NCI-H2196 (cell line): ENCODE data around the gene KNG1.
"Not testable (repeated sequence)": the region's sequence is repeated elsewhere in the genome, so short reads cannot be mapped to it uniquely, and the experiment has no call there.

Experiments used
- DNase-seq: peaks from one replicate; lab custom pipeline; 2025; ENCODE audit not compliant: unreplicated experiment; lab: John Stamatoyannopoulos, UW

KNG1 gene

GRCh38 chr3:186717039-186717457 lies at the start of gene KNG1:
TSS of gene KNG1 (plus strand) at chr3:186717359. CDS start at chr3:186717543, 184 bp downstream.
- DNase-seq, result no peak

- DNase-seq, result no peak
Measured at GRCh38 chr3:186668426-186668825, 48.7 kb upstream of the KNG1 start.

GRCh38 chr3:186669378-186670084 lies 47.6 kb upstream of the KNG1 start:
- DNase-seq, result no peak

- DNase-seq, result no peak
Measured at GRCh38 chr3:186670155-186670554, 47.0 kb upstream of the KNG1 start.

GRCh38 chr3:186671051-186671450 lies 46.1 kb upstream of the KNG1 start:
- DNase-seq, result no peak

- no peak for DNase-seq
Measured at GRCh38 chr3:186678604-186679003, 38.6 kb upstream of the KNG1 start.

- no peak for DNase-seq
Measured at GRCh38 chr3:186679151-186679550, 38.0 kb upstream of the KNG1 start.

GRCh38 chr3:186680869-186681268 lies 36.3 kb upstream of the KNG1 start:
- no peak for DNase-seq

GRCh38 chr3:186682812-186683211 lies 34.3 kb upstream of the KNG1 start:
- no peak for DNase-seq

GRCh38 chr3:186683979-186684378 lies 33.2 kb upstream of the KNG1 start:
- no peak for DNase-seq

- not testable (repeated sequence) for DNase-seq
Measured at GRCh38 chr3:186686475-186686874, 30.7 kb upstream of the KNG1 start.

GRCh38 chr3:186687120-186687651 lies 30.0 kb upstream of the KNG1 start:
- no peak for DNase-seq

GRCh38 chr3:186690304-186690703 lies 26.9 kb upstream of the KNG1 start:
- DNase-seq, result not testable (repeated sequence)

- DNase-seq, result no peak
Measured at GRCh38 chr3:186691676-186692075, 25.5 kb upstream of the KNG1 start.

GRCh38 chr3:186693843-186694242 lies 23.3 kb upstream of the KNG1 start:
- DNase-seq, result no peak

- DNase-seq, result no peak
Measured at GRCh38 chr3:186694288-186695032, 22.7 kb upstream of the KNG1 start.

- DNase-seq, result no peak
Measured at GRCh38 chr3:186696522-186696921, 20.6 kb upstream of the KNG1 start.

- DNase-seq, result no peak
Measured at GRCh38 chr3:186697510-186697909, 19.6 kb upstream of the KNG1 start.

- DNase-seq, result no peak
Measured at GRCh38 chr3:186700267-186700666, 16.9 kb upstream of the KNG1 start.

GRCh38 chr3:186702451-186702850 lies 14.7 kb upstream of the KNG1 start:
- not testable (repeated sequence) for DNase-seq

- no peak for DNase-seq
Measured at GRCh38 chr3:186705882-186706780, 11.0 kb upstream of the KNG1 start.
